NCI-H146 treated with DMSO at 0.1 percent for 48 hours (cell line): ENCODE results near the gene CDV3.

Source experiments
- DNase-seq: peaks from one replicate; lab custom pipeline; 2025; ENCODE audit not compliant: unreplicated experiment; lab: John Stamatoyannopoulos, UW

The CDV3 gene

DNA sequence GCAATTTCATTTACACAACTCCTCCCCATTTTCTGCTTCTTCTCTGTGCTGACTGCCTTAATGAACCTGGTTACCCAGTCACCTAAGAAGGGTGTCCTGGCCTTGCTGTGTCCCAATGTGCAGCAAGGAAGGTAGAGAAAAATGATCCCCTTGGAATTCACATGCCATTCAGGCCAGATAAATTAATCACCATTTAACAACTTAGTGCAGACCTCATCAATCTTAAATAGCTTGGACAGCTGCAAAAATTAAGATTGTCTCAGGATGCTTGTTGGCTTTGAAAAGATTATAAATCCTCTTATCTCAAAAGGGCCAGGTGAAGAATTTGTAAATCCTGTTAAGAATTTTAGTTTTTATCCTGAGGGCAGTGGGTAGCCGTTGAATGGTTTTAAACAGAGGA, 9.7 kb upstream of the CDV3 start:
- no peak for DNase-seq

DNA sequence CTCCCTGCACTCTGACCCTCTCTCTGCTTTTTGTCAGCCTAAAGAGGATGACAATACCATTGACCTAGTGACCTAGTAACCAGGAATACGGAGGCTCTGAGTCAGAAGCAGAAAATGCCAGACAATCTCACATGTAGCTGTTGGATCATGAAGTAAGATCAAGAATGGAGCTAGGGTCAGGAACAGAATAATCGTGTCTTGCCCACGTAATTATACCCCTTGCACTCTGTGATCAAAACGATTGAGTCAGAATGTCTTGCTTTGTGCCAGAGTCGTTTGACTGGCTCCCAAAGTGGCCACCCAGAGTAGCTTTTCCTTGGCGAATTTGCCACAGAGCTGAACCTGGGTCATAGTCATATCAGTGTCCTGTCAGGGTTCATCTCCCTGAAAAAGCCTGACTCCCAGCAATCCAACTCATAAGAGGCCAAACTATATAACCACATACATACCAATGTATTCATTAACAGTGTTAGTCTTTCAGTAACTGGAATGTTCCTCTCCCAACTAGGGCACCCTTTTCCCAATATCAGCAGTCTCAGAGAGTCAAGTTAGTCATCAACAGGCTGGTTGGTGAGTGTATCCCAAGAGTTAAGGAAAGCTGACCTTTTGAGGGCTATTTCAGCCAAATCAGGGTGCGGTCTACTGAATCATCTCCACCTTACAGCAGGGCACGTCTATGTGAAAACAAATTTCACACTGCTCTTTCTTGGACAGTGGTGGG, 5.0 kb upstream of the CDV3 start:
- no peak for DNase-seq

DNA sequence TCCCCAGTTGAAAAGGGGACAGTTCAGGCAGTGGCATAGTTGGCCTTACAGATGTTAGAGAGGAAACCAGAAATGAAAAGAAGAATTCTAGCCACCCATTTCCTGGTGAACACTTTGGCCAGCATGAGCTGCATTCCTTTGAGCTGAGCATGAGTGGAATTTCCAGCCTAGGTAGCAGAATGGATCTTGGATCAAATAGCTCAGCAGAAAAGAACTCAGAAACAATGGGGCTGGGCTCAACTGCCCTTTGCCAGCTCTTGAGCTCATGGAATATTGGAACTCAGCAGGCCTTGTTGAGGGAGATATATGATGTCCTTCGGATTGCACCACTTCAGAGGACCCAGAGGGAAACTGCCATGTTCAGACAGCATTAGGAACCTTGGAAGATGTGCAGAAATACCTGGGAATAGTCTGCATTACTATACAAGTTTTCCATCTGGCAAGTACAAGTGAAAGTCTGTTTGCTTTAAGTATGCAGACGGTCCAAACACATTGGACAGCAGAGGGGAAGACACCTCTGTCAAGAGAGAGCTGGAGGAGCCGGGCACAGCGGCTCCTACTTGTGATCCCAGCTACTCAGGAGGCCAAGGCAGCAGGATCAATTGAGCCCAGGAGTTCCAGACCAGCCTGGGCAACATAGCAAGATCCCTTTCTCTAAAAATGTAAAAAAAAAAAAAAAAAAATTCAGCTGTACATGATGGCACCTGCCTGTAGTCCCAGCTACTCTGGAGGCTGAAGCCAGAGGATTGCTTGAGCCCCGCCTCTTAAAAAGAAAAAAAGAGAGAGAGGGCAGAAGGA, 3.1 kb upstream of the CDV3 start:
- no peak for DNase-seq

DNA sequence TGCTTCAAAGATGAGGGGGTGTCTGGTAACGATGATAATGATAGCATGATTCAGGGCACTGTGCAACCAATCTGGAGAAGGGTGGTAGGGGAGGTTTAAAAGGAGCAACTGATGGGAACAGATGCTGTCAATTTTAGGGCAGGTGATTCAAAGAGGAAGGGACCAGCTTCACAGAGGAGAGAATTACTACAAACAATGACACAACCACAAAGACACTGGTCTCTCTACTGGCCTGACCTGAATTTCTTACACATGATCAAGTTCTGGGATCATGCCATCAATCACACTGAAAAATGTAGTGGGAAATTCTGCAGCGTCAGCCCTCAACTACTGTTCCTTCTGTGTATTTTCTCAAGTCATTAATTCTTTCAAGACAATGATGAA, 2.6 kb upstream of the CDV3 start:
- no peak for DNase-seq

DNA sequence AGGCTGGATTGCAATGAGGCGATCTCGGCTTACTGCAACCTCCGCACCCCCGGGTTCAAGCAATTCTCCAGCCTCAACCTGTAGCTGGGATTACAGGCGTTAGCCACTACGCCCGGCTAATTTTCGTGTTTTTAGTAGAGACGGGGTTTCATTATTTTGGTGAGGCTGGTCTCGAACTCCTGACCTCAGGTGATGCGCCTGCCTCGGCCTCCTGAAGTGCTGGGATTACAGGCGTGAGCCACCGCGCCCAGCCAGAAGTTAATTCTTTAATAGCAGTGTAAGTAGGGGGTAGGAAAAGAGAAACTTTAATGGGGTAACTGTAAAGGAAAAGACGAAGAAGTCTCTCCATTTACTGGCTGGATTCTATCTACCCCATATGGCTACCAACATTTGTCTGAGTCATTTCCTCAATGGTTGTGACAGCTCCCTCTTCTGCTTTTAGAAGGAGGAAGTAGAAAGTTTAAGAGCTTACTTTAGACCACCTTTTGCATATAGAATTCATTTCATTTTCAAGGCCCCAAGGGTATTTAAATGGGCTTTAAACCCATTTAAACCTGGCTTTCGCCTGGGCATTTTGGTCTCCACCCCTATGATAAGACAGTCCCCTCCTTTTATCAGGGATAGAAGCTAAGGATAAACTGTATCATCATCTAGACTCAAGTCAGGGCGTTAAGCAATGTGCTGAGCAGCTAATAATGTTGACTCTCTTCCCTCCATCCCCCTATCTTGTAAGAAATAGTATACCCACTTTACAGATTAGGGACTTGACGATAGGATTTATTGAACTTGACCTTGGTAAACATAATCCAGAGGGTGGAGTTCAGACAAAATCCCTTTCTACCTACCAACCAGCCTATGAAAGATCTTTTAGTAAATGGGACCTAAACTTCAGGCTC, 1.1 kb upstream of the CDV3 start:
- DNase-seq = no peak

DNA sequence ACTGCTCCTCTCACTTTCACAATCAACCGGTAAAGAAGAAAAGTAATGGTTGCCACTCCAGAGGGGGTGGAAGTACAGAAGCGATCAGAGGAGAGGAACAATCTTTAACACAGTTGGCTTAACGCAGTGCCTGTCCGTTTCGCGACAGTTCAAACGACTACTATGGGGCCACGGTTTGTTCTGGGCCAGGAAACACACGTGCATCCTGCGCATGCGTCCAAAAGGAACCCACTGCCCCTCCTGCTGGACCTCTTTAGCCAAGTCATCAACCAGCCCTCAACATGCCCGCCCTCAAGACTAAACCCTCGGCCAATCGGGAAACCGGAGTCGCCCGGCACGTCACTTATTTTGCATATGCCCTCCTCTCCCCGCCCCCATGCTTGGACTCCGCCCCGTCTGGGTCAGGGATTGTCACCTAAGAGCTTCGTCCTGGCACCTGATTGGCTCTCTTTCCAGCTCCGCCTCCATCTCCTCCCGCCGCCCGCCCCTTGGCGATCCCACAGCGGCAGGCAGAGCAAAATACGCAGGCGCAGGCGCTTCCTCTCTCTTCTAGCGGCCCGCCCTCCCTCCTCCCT, 345 bp upstream of the CDV3 start:
- no peak for DNase-seq

DNA sequence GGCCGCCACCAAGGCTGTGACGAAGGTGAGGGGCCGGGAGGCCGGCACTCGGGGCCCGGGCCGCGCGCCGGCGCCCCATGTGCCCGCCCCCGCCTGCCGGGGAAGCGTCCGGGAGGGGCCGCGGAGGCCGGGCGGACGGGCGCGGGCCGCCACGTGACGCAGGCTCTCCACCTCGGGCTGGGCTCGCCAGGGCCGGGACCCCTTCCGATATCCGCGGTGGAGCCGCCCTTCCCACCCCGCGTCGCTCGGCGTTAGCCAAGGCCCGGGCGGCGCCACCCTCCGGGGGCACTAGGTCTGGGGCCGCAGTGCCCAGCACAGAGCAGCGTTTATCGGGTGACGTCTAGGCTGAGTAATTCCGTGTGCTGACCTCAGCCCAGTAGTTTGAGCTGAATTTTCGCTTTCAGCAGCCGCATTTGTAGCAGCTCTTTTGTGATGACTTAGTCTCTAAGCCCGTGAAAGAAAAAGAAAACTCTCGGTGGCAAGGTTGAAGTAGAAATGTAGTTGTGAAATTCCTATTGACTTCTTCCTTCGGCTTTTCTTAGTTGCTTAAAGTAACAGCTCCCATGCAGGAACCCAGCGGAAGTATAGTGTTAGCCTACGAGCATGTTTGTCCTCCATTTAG, 885 bp downstream of the CDV3 start:
- DNase-seq = no peak

DNA sequence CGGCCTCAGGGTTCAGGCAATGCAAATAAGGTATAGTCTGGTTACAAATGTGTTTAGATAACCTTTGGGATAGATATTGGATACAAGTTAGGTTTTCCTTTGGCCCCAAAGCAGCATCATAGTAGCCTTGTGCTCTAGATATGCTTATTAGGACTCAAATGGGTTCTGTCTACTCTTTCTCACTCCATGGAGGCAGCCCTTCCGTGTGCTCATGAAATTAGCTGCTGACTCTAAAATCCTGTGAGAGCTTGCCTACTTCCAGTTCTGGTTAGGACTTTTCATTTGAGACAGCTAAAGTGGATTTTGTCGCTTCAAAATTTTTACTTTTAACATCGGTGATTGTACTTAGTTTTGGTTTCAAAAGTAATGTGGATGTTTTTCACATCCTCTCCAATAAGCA, 1.6 kb downstream of the CDV3 start:
- no peak for DNase-seq

DNA sequence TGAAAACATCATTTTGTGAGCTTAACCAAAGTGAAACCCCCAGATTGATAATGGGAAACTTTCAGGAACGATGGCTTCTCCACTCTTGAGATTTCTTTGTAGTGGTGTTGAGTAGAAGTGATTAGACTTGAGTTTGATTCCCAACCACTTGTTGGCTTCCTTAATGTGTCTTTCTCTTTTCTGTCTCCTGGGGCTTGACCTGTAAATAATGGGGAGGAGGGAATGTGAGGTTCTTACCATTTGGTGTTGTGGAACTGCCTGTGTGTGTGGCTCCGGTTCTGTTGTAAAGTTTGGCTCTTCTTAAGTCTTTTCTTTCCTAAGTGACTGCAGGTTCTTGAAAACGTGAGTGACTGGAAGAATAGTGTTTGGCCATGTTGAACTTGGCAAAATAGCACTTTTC, 2.7 kb downstream of the CDV3 start:
- DNase-seq = no peak

DNA sequence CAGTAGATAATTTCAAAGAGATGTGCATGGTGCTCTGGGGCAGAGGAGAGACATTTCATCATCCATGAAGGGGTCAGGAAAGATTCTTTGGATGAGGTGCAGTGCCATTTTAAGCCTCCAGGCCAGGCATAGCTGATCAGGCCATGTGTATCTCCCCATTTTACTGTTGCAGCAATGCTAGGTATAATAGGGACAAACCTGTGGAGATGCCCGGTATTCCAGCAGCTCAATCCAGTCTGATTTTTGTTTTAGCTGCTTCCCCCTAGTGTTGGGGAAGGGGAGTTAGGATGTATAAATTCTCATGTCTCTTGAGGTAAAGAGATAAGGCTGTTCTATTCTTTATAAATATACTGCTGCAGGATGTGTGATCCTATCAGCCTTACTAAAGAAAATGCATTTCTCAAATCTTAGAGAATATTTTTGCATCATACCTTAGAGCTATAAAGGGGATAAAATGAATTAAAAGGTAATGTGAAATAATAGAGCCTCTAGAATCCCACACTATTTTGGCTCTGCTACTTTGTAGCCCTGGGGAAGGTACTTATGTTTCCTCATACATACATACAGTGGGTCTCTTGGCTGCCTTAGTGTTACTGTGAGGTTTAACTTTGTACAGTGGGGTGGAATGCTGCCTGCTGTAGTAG, 5.2 kb downstream of the CDV3 start:
- DNase-seq = no peak

DNA sequence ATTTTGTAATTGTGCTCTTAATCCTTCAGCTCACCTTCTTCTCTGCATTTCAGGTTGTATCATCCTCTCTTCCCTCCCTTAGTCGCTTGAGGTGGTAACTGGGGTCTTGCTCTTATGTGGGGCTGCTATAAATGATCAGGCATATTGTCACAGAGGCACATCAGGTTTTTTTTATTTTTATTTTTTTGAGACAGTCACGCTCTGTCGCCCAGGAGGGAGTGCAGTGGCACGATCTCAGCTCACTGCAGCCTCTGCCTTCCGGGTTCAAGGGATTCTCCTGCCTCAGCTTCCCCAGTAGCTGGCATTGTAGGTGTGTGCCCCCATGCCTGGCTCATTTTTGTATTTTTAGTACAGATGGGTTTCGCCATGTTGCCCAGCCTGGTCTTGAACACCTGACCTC, 9.9 kb downstream of the CDV3 start:
- no peak for DNase-seq

DNA sequence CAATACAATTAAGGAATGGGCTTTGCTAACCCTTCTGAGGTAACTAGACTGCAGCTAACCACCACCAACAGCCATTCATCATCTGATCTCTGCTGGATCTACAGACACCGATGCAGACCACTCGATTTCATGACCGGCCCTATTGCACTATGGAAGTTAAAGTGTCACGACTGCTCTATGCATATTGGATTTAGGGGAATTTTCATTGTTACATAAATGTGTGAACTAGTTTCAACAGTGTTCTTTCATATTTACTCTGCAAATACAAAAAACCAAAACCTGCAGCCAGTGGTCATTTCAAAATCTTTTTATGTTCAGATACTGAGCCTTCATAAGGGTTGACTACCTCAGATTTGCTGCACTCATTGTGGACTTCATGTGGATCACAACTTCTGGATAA, 14.5 kb downstream of the CDV3 start:
- no peak for DNase-seq

DNA sequence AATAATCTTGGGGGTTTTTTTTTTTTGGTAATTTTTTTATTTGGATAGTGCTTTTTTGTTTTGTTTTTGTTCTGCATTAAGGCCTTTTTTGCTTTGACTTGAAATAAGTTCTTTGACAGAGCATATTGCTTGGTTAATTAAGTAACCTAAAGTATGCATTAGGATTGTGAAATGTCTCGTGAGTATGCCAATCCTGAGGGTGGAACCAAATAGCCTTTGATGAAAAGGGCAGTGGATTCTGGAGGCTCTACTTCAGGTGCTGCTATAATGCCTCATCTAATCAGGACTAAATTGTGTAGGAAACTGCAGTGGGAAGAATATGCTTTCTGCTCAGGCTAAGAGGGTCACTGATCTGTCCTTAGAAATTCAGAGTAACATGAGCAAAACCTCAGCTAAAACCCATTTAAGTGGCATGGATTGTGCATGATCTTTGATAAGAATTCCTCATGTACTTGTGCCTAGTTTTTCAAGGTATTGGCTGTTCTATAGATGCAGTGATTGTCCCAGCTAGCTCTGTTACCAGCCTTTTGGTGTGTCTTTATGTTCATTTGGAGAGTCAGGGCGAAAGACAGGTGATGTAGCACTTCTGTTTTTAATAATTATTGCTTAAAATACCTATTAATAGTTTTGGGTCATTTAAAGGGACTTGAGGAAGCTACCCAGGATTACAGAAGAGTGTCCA, 15.4 kb downstream of the CDV3 start:
- no peak for DNase-seq

DNA sequence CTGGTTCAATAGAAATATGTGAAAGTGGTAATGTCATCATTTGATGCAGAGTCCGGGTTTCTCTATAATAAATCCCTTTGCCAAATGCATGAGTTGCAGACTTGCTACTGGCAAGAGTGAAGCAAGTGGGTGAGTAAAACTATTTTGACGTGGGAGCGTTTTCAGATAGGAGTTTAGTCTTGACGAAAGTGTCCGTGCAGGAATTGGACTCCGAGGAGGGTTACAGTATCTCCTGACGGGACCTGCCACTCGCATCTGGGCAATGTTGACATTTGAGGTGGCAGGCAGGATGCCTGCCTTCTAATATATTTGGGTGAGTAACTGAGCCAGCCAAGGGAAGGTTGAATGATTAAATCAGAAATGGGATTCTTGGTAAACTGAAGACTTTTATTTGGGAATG, 16.0 kb downstream of the CDV3 start:
- DNase-seq = no peak

DNA sequence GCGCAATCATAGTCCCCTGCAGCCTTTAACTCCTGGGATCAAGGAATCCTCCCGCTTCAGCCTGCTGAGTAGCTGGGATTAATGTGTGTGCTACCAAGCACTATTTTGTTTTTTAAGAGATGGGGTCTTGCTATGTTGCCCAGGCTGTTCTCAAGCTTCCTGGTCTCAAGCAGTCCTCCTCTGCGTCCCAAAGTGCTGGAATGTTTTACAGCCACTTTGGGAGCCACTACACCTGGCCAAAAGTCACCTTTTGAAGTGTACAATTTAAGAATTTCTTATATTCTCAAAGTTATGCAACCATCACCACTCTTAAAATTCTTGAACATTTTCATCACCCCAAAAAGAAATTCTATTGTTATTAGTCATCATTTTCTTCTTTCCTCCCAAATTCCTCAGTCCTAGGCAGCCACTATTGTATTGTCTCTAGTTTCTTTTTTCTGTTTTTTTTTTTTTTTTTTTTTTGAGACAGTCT, 17.8 kb downstream of the CDV3 start:
- no peak for DNase-seq

DNA sequence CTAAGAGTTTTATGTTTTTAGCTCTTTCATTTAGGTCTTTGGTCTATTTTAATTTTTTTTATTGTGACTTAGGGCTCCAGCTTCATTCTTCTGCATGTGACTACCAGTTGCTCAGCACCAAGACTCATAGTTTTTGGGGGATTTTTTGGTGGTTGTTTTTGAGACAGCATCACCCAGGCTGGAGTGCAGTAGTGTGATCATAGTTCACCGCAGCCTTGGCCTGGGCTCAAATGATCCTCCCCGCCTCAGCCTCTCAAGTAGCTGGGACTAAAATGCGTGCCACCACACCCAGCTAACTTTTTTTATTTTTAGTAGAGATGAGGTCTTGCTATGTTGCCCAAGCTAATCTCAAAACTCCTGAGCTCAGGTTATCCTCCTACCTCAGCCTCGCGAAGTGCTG, 19.4 kb downstream of the CDV3 start:
- DNase-seq = no peak

DNA sequence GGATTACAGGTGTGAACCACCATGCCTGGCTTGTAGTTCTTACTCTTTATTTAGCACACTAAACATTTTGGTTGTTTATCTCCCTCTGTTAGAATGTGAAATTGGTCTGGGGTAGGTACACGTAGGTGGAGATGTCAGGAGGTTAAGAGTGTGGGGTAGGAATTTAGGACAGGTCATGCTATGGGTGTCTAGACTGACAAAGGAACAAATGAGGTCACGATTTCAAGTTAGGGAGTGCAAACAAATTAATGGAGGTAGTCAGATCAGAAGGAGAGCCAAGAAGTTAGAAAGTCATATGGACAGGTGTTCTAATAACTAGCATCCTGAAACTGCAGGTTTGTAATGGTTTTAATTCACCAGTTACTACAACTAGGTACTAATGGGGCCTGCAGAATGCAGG, 19.8 kb downstream of the CDV3 start:
- DNase-seq = no peak

DNA sequence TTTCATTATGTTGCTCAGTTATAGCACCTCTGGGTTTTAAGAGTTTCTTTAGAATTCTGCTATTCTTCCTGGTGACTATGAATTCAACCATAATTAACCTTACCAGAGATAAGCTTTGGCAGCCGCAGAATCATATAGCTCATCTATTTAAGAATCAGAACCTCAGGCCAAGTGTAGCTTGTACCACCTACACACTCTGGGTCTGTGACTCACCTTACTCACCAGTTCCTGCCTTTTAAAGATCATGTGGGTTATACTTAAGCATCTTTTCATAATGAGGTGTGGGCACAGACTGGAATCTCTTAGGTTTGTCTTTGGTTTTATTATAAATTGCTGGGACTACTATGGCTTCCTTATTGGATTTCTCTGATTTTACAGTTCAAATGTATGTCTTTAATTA, 21.9 kb downstream of the CDV3 start:
- DNase-seq = no peak

DNA sequence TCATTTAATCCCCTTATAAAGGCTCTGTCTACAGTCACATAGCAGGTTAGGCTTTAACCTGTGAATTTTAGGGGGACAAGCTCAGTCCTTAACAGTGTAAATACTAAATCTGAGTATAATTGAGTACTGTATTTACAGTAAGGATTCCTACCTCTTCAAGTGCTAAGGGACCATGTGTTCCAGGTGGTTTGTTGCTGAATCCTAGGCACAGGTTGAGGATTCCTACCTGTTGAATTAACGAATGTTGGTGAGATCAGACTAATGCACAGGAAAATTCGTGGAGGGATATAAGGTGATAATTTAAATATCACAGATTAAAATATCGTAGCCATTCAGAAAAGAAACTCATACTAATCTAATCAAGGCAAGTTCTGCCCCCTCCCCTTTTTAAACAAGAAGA, 24.9 kb downstream of the CDV3 start:
- no peak for DNase-seq

DNA sequence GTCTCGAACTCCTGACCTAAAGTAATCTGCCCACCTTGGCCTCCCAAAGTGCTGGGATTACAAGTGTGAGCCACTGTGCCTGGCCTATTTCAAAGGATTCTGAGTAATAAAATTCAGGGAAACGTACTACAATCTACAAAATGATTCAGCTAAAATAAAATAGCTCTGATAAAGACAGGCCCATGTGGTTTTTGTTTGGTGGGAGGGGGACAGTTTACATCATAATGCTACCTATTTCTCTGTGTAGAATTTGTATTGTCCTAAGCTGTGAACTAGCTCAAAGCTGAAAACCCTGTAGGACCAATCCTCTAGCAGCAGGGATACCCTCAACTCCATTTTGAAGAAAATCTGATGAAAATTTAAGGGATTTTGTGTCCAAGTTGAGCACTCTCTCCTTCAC, 25.8 kb downstream of the CDV3 start:
- DNase-seq = no peak
